Activated CD4-positive, alpha-beta memory T cell treated with anti-CD3 and anti-CD28 coated beads, Interleukin-2, amount 10 ng/mL, durations not matched to agents 7 days and 5 days (primary cell): ENCODE data around the gene FOXQ1. TPM values are rescaled to one million over a fixed set of nuclear protein-coding genes. Genes with fewer than 3 reads are reported as not detected.

Experiments
- CTCF ChIA-PET: fragments of 350-600 bp; sonication (Branson Sonifier 250); formaldehyde crosslinking; loops from one replicate; lab custom pipeline; 2021; ENCODE audit warnings: antibody characterized with exemption, inconsistent platforms; lab: Charles Lee
- POLR2A ChIA-PET: fragments of 350-600 bp; sonication (Branson Sonifier 250); formaldehyde crosslinking; loops from one replicate; lab custom pipeline; 2021; ENCODE audit warnings: antibody characterized with exemption; lab: Charles Lee
- DNase-seq: peaks from one replicate; pipeline ENCODE4 v3.0.0-alpha.2; 2020
- H3K27ac Mint-ChIP-seq: one replicate; pipeline ENCODE4 v1.8.0; 2021; ENCODE audit warnings: mild to moderate bottlenecking, mixed read lengths
- H3K27me3 Mint-ChIP-seq: one replicate; pipeline ENCODE4 v1.8.0; 2021; ENCODE audit warnings: mixed read lengths
- H3K36me3 Mint-ChIP-seq: one replicate; pipeline ENCODE4 v1.8.0; 2021; ENCODE audit warnings: low read depth, mixed read lengths
- H3K4me1 Mint-ChIP-seq: one replicate; pipeline ENCODE4 v1.8.0; 2021; ENCODE audit warnings: mixed read lengths
- H3K4me3 Mint-ChIP-seq: one replicate; pipeline ENCODE4 v1.8.0; 2021; ENCODE audit warnings: mild to moderate bottlenecking, mixed read lengths
- H3K9me3 Mint-ChIP-seq: one replicate; pipeline ENCODE4 v1.8.0; 2021; ENCODE audit warnings: mixed read lengths
- total RNA-seq, 2 experiments: library from RNA; stranded (reverse); gene quantifications; one replicate each; pipeline ENCODE4 v1.2.3, GENCODE V29; 2021

The FOXQ1 gene
- total RNA-seq = not detected

DNA sequence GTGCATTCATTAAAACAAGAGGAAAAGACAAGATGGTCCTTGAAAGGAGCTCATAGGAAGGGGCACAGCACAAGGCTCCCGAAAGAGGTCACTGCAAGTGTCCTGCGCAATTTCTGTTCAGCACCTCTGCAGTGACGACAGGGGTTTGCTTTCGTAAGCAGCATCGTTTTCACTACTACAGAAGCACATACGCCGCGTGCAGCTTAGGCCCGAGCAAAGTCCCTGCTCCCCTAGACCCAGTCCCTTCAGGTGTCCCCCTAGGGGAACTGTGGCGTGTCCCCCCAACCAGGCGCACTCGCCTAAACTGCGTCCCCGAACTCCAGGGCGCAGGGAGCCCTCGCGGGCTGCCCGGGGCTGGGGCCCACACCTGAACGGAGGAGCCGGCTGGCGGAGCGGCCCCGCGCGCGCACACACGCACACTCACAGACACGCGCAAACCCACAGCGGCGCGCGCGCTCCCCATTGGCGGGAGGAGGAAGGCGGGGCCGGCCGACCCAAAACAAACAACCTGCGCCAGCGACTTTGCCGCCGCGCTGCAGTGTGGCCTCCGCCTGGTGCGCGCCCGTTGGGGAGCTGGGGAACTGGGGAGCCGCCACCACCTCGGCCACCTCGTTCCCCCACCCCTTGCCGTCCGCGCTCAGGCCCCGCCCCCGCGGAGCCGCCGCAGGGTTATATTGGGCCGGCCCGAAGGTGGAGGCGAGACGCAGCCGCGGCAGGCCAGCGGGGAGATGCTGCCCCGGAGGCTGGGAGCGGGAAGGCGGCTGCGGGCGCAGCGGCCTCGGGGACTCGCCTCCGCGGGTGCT is at the start of gene FOXQ1:
Gene FOXQ1 (plus strand): TSS at position 699 of the 803 bp plus-strand sequence. CDS start 607 bp downstream, outside the sequence.
- DNase-seq = no peak
- Mint-ChIP-seq H3K4me1 (peaks cover 26% of the 10 kb centered on the region), H3K27ac (peak within 1 kb of the TSS; percentile 59), H3K9me3 (no peaks in the 10 kb centered on the region), H3K4me3 (peak within 1 kb of the TSS; percentile 32), H3K27me3 (peaks cover 70% of the 10 kb centered on the region), H3K36me3 (peaks cover 9% of the 10 kb centered on the region)
- POLR2A ChIA-PET = no interaction called here
- CTCF ChIA-PET = no interaction called here

DNA sequence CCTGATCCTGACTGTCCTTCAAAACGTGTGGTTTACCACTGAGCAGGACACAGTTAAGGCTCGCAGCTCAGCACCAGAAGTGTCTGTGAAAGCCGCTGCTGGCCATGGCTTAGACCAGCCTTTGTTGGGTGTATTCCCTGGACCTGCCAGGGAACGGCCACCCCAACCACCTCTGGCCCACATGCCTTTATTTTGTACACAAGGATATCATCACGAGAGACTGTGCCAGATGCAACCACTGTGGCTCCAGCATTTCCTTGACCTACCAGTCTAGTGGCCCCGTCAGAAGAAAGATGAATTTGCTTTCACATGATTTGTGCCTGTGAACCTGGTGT is 49.2 kb upstream of the FOXQ1 start:
- H3K4me1 Mint-ChIP-seq = no peaks in the 10 kb centered on the region
- H3K36me3 Mint-ChIP-seq = no peaks in the 10 kb centered on the region
- peaks cover 3% of the 10 kb centered on the region for H3K27me3 Mint-ChIP-seq
- no peaks in the 10 kb centered on the region for H3K9me3 Mint-ChIP-seq
- ChIA-PET CTCF (no interaction called here), POLR2A (no interaction called here)
- H3K27ac Mint-ChIP-seq = no peak overlapping the region
- no peak overlapping the region for H3K4me3 Mint-ChIP-seq
- DNase-seq = no peak

GRCh38 chr6:1263039-1263849 is 48.7 kb upstream of the FOXQ1 start:
- H3K4me3 Mint-ChIP-seq = no peak overlapping the region
- no peaks in the 10 kb centered on the region for H3K9me3 Mint-ChIP-seq
- no peaks in the 10 kb centered on the region for H3K4me1 Mint-ChIP-seq
- no peak overlapping the region for H3K27ac Mint-ChIP-seq
- peaks cover 3% of the 10 kb centered on the region for H3K27me3 Mint-ChIP-seq
- no peak for DNase-seq
- POLR2A ChIA-PET = no interaction called here
- no peaks in the 10 kb centered on the region for H3K36me3 Mint-ChIP-seq
- CTCF ChIA-PET = no interaction called here

- Mint-ChIP-seq H3K36me3 (no peaks in the 10 kb centered on the region), H3K4me3 (no peak overlapping the region), H3K9me3 (no peaks in the 10 kb centered on the region), H3K27ac (no peak overlapping the region), H3K27me3 (no peaks in the 10 kb centered on the region), H3K4me1 (no peaks in the 10 kb centered on the region)
- ChIA-PET CTCF (no interaction called here), POLR2A (no interaction called here)
- DNase-seq = no peak
Observed at GRCh38 chr6:1263850-1264377, 48.0 kb upstream of the FOXQ1 start.

DNA sequence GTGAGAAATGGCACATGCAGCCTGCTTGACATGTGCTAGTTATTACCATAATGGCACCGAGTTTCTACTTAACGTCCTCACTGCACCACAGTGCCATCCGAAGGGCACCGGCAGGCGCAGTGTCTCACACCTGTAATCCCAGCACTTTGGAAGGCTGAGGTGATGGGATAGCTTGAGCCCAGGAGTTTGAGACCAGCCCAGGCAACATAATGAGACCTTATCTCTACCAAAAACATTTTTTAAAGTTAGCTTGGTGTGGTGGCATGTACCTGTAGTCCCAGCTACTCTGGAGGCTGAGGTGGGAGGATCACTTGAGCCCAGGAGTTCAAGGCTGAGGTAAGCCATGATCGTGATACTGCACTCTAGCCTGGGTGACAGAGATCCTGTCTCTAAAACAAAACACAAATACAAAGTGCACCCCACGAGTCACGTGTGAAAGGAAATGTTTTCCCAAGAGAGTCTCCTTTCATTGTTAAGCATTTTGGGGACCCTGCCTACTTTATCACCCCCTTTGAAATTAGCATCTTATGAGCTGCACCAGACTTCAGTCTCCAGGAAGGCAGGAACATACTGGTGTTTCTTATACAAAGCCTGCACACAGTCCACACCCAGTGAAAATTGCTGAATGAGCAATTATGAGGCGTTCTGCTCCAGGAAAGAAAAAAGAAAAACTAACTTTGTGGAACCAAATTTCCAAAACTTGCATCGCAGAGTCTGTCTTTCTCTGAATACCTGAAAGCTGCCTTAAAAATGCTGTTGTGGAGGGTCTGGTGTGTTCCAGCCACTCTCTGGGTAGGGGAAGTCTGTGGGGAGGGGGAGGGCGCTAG is 47.1 kb upstream of the FOXQ1 start:
- H3K36me3 Mint-ChIP-seq = no peaks in the 10 kb centered on the region
- no peak overlapping the region for H3K4me3 Mint-ChIP-seq
- no peak overlapping the region for H3K27ac Mint-ChIP-seq
- no peaks in the 10 kb centered on the region for H3K9me3 Mint-ChIP-seq
- CTCF ChIA-PET = no interaction called here
- POLR2A ChIA-PET = no interaction called here
- no peaks in the 10 kb centered on the region for H3K4me1 Mint-ChIP-seq
- H3K27me3 Mint-ChIP-seq = no peaks in the 10 kb centered on the region
- DNase-seq = no peak

- Mint-ChIP-seq H3K4me3 (no peak overlapping the region), H3K27ac (no peak overlapping the region), H3K9me3 (no peaks in the 10 kb centered on the region), H3K27me3 (no peaks in the 10 kb centered on the region), H3K4me1 (no peaks in the 10 kb centered on the region), H3K36me3 (no peaks in the 10 kb centered on the region)
- POLR2A ChIA-PET = no interaction called here
- no peak for DNase-seq
- CTCF ChIA-PET = no interaction called here
Observed at GRCh38 chr6:1266686-1267056, 45.2 kb upstream of the FOXQ1 start.

DNA sequence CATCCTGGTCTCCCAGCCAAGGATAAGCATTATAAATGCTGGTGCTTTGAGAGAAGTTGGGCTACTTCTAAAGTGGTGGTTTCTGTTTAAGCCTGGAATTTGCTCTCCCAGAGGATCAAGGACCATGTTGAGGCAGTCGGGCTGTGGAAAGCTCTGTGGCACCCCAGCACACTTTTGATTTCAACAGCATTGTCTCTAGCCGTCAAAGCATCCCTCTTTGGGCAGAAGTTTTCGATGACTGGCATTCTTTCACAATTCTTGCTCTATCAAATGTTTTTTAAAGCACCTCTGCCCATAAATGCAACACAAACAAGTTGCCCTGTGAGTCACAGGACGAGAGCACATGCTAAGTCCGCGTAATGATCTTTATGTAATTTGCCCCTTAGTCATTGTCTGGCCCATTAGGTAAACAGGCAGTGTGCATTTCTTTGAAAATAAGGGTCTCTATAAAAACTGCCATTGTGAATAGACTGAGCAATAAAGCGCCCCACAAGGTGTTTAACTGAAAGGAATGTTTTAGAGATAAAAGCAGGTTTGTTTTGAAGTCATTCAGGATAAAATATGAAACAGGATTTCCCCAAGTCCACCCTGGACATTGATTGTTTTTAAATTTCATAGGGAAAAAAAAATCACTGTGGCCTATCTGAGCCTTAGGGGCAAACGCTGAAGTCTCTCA is 44.7 kb upstream of the FOXQ1 start:
- ChIA-PET CTCF (no interaction called here), POLR2A (no interaction called here)
- no peaks in the 10 kb centered on the region for H3K9me3 Mint-ChIP-seq
- H3K36me3 Mint-ChIP-seq = no peaks in the 10 kb centered on the region
- no peak overlapping the region for H3K27ac Mint-ChIP-seq
- H3K4me1 Mint-ChIP-seq = no peaks in the 10 kb centered on the region
- DNase-seq = no peak
- H3K27me3 Mint-ChIP-seq = peaks cover under 1% of the 10 kb centered on the region
- no peak overlapping the region for H3K4me3 Mint-ChIP-seq

GRCh38 chr6:1267790-1268762 is 43.8 kb upstream of the FOXQ1 start:
- H3K27me3 Mint-ChIP-seq = peaks cover 3% of the 10 kb centered on the region
- ChIA-PET POLR2A (no interaction called here), CTCF (no interaction called here)
- no peak overlapping the region for H3K27ac Mint-ChIP-seq
- H3K4me1 Mint-ChIP-seq = no peaks in the 10 kb centered on the region
- DNase-seq = no peak
- H3K9me3 Mint-ChIP-seq = peaks cover 3% of the 10 kb centered on the region
- H3K36me3 Mint-ChIP-seq = no peaks in the 10 kb centered on the region
- H3K4me3 Mint-ChIP-seq = no peak overlapping the region

DNA sequence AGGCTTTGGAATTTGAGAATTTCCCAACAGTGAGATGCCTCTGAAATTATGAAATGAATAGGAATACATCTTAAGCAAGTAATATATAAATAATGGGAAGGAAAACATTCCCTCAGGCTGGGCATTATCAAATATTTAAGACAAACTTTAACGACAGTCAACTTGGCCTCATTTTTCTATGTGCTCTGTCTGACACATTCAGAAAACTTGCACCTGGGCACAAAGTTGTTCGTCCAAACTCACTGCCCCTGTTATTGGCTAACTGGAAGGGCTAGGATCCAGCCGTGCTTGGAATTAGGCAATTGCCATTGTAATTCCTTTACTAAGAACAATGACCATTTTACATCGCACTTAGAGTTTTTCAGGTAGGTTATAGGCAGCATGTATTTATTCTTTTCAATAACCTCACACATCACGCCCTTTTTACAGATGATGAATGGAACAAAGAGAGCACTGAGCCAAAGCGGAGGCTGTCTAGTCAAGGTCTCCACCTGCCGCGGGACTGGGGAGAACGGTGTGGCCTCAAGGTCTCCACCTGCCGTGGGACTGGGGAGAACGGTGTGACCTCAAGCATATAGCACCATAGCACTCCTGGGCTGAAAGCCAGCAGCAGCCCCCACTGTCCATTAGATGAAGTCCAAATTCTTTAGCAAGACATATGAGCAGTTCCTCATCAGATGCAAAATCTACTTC is 40.7 kb upstream of the FOXQ1 start:
- ChIA-PET CTCF (no interaction called here), POLR2A (no interaction called here)
- Mint-ChIP-seq H3K4me3 (no peak overlapping the region), H3K27me3 (peaks cover 3% of the 10 kb centered on the region), H3K9me3 (peaks cover 3% of the 10 kb centered on the region), H3K36me3 (no peaks in the 10 kb centered on the region), H3K27ac (no peak overlapping the region), H3K4me1 (no peaks in the 10 kb centered on the region)
- no peak for DNase-seq

DNA sequence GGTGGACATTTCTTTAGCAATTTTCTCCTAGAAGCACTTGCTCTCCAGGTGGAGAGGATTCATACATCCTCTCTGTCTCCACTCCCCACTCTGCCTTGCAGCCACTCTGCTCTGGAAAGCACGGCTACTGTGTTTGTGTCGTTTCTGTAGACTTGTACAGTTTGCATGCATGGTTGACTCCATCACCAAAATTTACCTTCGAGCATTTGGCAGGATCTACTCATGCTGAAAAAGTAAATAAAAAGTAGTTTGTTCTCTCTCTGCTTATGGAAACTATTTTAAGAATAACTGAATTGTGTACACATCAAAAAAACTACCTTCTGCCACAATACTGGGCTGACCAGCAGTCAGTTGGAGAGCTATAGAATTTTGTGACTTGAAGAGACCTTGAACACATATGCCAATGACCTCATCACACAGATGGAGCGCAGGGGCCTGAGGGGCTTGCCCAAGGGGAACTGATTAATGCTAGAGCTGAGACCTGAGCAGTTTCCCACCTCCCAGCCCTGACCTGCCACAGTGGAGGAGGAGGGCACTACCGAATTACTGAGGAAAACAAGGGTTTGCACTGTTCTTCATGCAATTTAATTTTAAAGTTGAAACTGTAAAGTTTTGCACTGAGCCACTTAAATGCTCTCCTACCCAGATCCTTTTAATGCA is 33.7 kb upstream of the FOXQ1 start:
- H3K27ac Mint-ChIP-seq = no peak overlapping the region
- no peak overlapping the region for H3K4me3 Mint-ChIP-seq
- H3K27me3 Mint-ChIP-seq = peaks cover 14% of the 10 kb centered on the region
- H3K4me1 Mint-ChIP-seq = peaks cover 3% of the 10 kb centered on the region
- H3K9me3 Mint-ChIP-seq = no peaks in the 10 kb centered on the region
- ChIA-PET POLR2A (no interaction called here), CTCF (no interaction called here)
- no peaks in the 10 kb centered on the region for H3K36me3 Mint-ChIP-seq
- DNase-seq = no peak

- ChIA-PET CTCF (no interaction called here), POLR2A (no interaction called here)
- no peak overlapping the region for H3K27ac Mint-ChIP-seq
- DNase-seq = no peak
- peaks cover 19% of the 10 kb centered on the region for H3K27me3 Mint-ChIP-seq
- no peaks in the 10 kb centered on the region for H3K36me3 Mint-ChIP-seq
- no peaks in the 10 kb centered on the region for H3K9me3 Mint-ChIP-seq
- H3K4me1 Mint-ChIP-seq = peaks cover 3% of the 10 kb centered on the region
- no peak overlapping the region for H3K4me3 Mint-ChIP-seq
Observed at GRCh38 chr6:1279065-1279464, 32.8 kb upstream of the FOXQ1 start.
